Colonic mucosa (tissue), 4 donors: ENCODE results near the gene ADAM12. TPM values are rescaled to one million over a fixed set of nuclear protein-coding genes. Genes with fewer than 3 reads are reported as not detected.

Experiments
- DNase-seq: peaks from one replicate; pipeline ENCODE4 v3.0.0-alpha.2; 2020
- H3K27ac ChIP-seq: fragments of 200-600 bp; one replicate; pipeline ENCODE4 v1.8.0; 2021
- H3K27me3 ChIP-seq: fragments of 200-600 bp; one replicate; pipeline ENCODE4 v1.8.0; 2021
- H3K36me3 ChIP-seq: fragments of 200-600 bp; one replicate; pipeline ENCODE4 v1.8.0; 2021
- H3K4me1 ChIP-seq: fragments of 200-600 bp; one replicate; pipeline ENCODE4 v1.8.0; 2021; ENCODE audit warnings: mild to moderate bottlenecking
- H3K4me3 ChIP-seq: fragments of 200-600 bp; one replicate; pipeline ENCODE4 v1.8.0; 2021
- H3K9ac ChIP-seq, 2 donors: one replicate each; pipeline ENCODE4 v1.7.0; 2013; ENCODE audit warnings: control low read depth in 2 of 2, low read depth in 2 of 2, low read length in 2 of 2
- H3K9me3 ChIP-seq: fragments of 200-600 bp; one replicate; pipeline ENCODE4 v1.8.0; 2021
- CTCF ChIP-seq: fragments of 200-600 bp; IDR thresholded peaks from one replicate; pipeline ENCODE4 v1.8.0; 2022; ENCODE audit warnings: antibody characterized with exemption, mild to moderate bottlenecking
- intact Hi-C: fragments of 100-400 bp; cut with DNase I; formaldehyde crosslinking; loops from one replicate; pipeline ENCODE4 v1.14.1; 2022
- total RNA-seq, 2 donors: library from RNA; stranded (reverse); fragmentation: NEBNext Ultra II Directional in 1 of 2; extraction: Animal tissue kit (Norgen Biotek cat#: 25700) in 1 of 2; gene quantifications; one replicate each; pipeline ENCODE4 v1.2.1, GENCODE V29; 2021
- donor health status: healthy.
- donor health status: DM: no; HTN: no; CAD: no.
- donor health status: DM: no; HTN: no; CAD: no.

Gene ADAM12
- total RNA-seq, 2 donors from 2014 or later, result 0.30 to 0.64 TPM

GRCh38 chr10:126170371-126170770 lies 217.9 kb downstream of the ADAM12 start:
- Histone ChIP-seq H3K9me3 (no peaks in the 10 kb centered on the region), H3K27me3 (no peaks in the 10 kb centered on the region), H3K36me3 (no peaks in the 10 kb centered on the region), H3K4me1 (no peaks in the 10 kb centered on the region), H3K9ac (no peak overlapping the region), H3K27ac (no peak overlapping the region), H3K4me3 (no peak overlapping the region)
- no peak for DNase-seq
- no peak for TF ChIP-seq CTCF
- intact Hi-C loops, result no loop called here

GRCh38 chr10:126169899-126170298 lies 218.4 kb downstream of the ADAM12 start:
- intact Hi-C loops, result no loop called here
- Histone ChIP-seq H3K4me1 (no peaks in the 10 kb centered on the region), H3K9ac (no peak overlapping the region), H3K27me3 (no peaks in the 10 kb centered on the region), H3K36me3 (no peaks in the 10 kb centered on the region), H3K9me3 (no peaks in the 10 kb centered on the region), H3K27ac (no peak overlapping the region), H3K4me3 (no peak overlapping the region)
- no peak for DNase-seq
- no peak for TF ChIP-seq CTCF

DNA sequence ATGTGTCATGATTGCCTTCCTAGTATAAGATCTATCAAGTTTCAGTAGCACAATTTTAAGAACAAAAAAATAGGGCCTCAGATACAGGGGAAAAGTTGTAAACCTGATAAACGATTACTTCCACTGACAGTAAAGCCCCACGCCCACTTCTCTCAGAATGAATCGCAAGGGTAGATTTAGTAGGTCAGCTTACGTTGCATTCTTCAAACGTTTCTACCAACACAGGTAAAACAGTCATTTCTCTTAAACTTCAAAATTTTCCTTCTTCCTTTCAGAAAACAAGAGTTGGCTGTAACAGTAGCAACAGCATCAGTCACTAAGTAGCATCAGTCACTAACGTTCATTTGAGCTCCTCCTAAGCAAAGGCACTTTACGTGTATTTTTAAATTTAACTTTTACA lies 221.5 kb downstream of the ADAM12 start:
- H3K4me1 ChIP-seq, result no peaks in the 10 kb centered on the region
- TF ChIP-seq CTCF, result no peak
- H3K9me3 ChIP-seq, result no peaks in the 10 kb centered on the region
- H3K27me3 ChIP-seq, result no peaks in the 10 kb centered on the region
- H3K27ac ChIP-seq, result no peak overlapping the region
- no peak overlapping the region for H3K4me3 ChIP-seq
- no peaks in the 10 kb centered on the region for H3K36me3 ChIP-seq
- intact Hi-C loops, result no loop called here
- DNase-seq, result no peak
- no peak overlapping the region for H3K9ac ChIP-seq

DNA sequence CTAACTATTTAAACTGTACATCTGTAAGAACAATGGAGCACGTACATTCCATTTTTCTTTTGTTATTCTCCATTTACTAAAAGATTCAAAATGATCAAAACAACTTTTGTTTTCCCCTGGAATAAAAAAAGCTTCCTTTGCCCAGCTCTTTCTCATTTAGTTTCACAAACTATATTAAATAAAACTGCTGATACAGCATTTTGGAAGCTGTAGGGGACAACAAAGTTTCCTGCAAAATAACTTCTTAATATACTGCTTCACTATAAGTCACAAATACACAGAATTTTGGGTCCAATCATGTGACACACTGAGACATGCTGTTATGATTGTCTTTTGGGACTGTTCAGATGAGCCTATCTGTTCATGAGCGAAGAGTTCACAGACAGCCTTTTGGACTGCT lies 222.4 kb downstream of the ADAM12 start:
- TF ChIP-seq CTCF, result no peak
- intact Hi-C loops, result no loop called here
- Histone ChIP-seq H3K27ac (no peak overlapping the region), H3K27me3 (no peaks in the 10 kb centered on the region), H3K4me3 (no peak overlapping the region), H3K4me1 (no peaks in the 10 kb centered on the region), H3K36me3 (no peaks in the 10 kb centered on the region), H3K9me3 (no peaks in the 10 kb centered on the region), H3K9ac (no peak overlapping the region)
- DNase-seq, result no peak

DNA sequence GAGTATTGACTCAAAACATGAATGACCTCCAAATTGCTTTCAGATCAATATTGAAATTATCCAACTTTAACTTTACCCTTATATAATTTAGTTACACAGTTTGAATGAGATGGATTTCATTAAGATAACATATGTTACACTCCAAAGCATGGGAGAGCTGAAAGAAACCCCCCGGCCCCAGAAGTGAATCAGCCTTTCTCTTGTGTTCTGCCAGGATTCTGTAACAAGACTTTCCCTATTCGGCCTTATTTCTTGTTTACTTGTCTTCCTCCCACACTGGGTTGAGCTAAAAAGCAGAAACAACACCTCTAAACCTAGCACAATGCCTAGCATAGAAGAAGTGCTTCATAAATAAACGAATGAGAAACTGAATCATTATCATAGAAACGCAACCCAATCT lies 224.8 kb downstream of the ADAM12 start:
- Histone ChIP-seq H3K27me3 (no peaks in the 10 kb centered on the region), H3K9me3 (no peaks in the 10 kb centered on the region), H3K9ac (no peak overlapping the region), H3K27ac (no peak overlapping the region), H3K36me3 (no peaks in the 10 kb centered on the region), H3K4me1 (no peaks in the 10 kb centered on the region), H3K4me3 (no peak overlapping the region)
- TF ChIP-seq CTCF, result no peak
- intact Hi-C loops, result no loop called here
- no peak for DNase-seq

DNA sequence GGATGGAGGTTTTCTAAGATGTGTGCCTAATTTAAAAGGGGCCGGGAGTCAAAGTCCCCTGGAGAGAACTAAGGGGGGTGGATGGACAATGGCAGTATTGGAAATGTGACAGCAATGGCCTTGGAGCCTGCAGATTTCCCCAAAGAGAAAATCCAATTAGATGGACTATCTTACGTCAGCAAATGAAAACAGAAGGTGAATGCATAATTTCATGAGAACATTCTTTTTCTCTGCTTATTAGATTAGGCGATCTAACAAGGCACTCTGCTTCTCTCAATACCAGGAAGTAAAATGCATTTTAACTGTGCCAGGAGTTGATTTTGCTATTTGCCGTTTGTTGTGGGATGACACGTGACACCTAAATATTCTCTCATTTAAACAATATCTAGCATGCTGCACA lies 226.6 kb downstream of the ADAM12 start:
- Histone ChIP-seq H3K27me3 (no peaks in the 10 kb centered on the region), H3K4me3 (no peak overlapping the region), H3K27ac (no peak overlapping the region), H3K9me3 (no peaks in the 10 kb centered on the region), H3K4me1 (no peaks in the 10 kb centered on the region), H3K9ac (no peak overlapping the region), H3K36me3 (no peaks in the 10 kb centered on the region)
- no peak for TF ChIP-seq CTCF
- DNase-seq, result no peak
- intact Hi-C loops, result no loop called here
